Coronary artery (tissue), 2 donors: ENCODE data around the gene DDX31.

ENCODE experiments used
- DNase-seq: peaks from one replicate; pipeline ENCODE4 v3.0.0-alpha.2; 2017; ENCODE audit warnings: low spot score
- H3K27ac ChIP-seq, 2 donors: fragments of 200-600 bp; sonication (generic); one replicate each; pipeline ENCODE4 v1.5.1; 2016 to 2019
- H3K4me3 ChIP-seq: fragments of 200-600 bp; sonication (generic); 2 replicates; pipeline ENCODE4 v1.5.1; 2016; ENCODE audit warnings: mild to moderate bottlenecking, moderate library complexity
- CTCF ChIP-seq: fragments of 200-600 bp; sonication (generic); IDR thresholded peaks from one replicate; pipeline ENCODE4 v1.5.1; 2019; ENCODE audit warnings: antibody characterized with exemption

DDX31 gene

GRCh38 chr9:132708769-132709430 is 39.1 kb upstream of the DDX31 start:
- H3K27ac ChIP-seq = no peak overlapping the region
- H3K4me3 ChIP-seq = no peak overlapping the region
- no peak for TF ChIP-seq CTCF
- no peak for DNase-seq

- TF ChIP-seq CTCF = no peak
- DNase-seq = no peak
Measured at GRCh38 chr9:132708239-132708638, 38.5 kb upstream of the DDX31 start.

GRCh38 chr9:132703336-132703735 is 33.6 kb upstream of the DDX31 start:
- TF ChIP-seq CTCF = no peak
- Histone ChIP-seq H3K27ac (no peak overlapping the region), H3K4me3 (no peak overlapping the region)
- no peak for DNase-seq

More at GRCh38 chr9:132708239-132708638, 38.5 kb upstream of the DDX31 start:
- H3K27ac ChIP-seq = no peak overlapping the region
- H3K4me3 ChIP-seq = no peak overlapping the region

DNA sequence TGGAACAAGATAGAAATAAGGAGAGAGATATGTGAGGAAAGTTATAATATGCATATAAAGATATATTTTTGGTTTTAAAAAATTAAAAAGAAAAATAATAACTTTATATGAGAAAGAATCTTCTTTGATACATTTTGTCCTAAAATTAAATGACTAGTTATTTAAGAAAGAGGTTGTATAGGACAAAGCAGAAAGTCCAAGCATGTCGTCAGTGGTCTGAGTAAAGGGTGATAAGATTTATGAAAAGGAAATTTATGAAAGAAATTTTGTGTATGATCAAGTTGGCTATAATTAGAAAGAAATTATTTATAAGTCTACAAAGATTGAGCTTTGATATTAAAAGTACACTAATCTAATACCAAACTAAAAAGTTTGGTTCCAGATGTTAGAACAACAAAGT is 32.5 kb upstream of the DDX31 start:
- Histone ChIP-seq H3K4me3 (no peak overlapping the region), H3K27ac (no peak overlapping the region)
- no peak for DNase-seq
- TF ChIP-seq CTCF = no peak

- no peak overlapping the region for H3K4me3 ChIP-seq
- DNase-seq = no peak
- no peak for TF ChIP-seq CTCF
- no peak overlapping the region for H3K27ac ChIP-seq
Measured at GRCh38 chr9:132699956-132700355, 30.2 kb upstream of the DDX31 start.

DNA sequence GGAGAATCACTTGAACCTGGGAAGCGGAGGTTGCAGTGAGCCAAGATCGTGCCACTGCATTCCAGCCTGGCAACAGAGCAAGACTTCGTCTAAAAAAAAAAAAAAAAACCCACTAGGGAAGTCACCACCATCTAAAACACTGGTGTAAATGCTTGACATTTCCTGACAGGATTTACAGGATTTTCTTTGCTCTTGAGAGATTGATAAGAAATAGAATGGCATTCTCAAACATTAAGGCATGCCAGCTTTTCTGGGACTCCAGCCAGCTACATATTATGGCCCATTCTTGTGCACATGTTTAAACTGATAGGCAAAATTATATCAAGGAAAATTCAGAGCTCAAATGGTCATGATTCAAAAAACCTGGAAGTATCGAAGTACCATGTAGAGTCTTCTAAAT is 29.2 kb upstream of the DDX31 start:
- no peak overlapping the region for H3K4me3 ChIP-seq
- TF ChIP-seq CTCF = no peak
- no peak for DNase-seq
- H3K27ac ChIP-seq = no peak overlapping the region

DNA sequence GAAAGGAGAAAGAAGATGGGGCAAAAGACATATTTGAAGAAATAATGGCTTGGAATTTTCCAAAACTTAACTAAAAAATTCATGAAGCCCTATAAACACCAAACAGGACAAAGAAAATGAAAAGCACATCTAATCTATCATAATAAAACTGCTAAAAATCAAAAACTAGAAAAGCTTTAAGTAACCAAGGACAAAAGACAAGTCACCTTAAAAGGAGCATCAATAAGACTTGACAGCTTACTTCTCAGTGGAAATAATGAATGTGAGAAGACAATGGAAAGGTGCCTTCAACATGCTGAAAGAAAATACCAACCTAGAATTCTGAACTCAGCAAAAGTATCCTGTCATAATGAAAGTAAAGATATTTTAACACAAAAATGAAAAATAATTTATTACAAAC is 27.4 kb upstream of the DDX31 start:
- DNase-seq = no peak
- TF ChIP-seq CTCF = no peak
- Histone ChIP-seq H3K27ac (no peak overlapping the region), H3K4me3 (no peak overlapping the region)
